Measurements from ENCODE around the gene ABCG1. TPM values are rescaled to one million over a fixed set of nuclear protein-coding genes. Genes with fewer than 3 reads are reported as not detected.

Gene ABCG1
- polyA plus RNA-seq, 1 donor from 2014 or later: 14.2 TPM

DNA sequence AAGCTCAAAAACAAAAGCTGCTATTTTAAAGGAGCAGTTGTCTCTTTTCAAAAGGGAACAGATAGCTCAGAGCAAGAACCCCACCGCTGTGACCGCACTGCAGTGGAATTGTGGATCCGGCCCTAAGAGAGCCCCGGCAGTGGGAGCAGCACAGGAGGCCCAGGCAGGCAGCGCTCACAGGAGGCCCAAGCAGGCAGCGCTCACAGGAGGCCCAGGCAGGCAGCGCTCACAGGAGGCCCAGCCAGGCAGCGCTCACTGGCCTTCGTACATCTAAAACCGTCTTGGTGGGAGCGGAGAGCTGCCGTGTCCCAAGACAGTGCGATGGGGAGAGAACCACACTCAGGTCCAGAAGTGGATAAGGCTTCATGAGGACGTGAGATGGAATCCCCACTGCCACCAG is 92.2 kb downstream of the ABCG1 start:
- no peak overlapping the region for H3K27ac ChIP-seq (ENCODE audit: low read length)
- H3K9me2 ChIP-seq (ENCODE audit: insufficient read depth, low read length): no peaks in the 10 kb centered on the region
- H3K36me3 ChIP-seq (ENCODE audit: insufficient read depth, low read length): no peaks in the 10 kb centered on the region
- H3K27me3 ChIP-seq (ENCODE audit: insufficient read depth, low read depth, low read length): no peaks in the 10 kb centered on the region
- no peak overlapping the region for H3K9ac ChIP-seq (ENCODE audit: low read length)
- no peaks in the 10 kb centered on the region for H3K79me2 ChIP-seq (replicated peaks; ENCODE audit: insufficient read depth, low read length)
- no peak overlapping the region for H3K4me3 ChIP-seq (ENCODE audit: low read length)
- H3F3A ChIP-seq (ENCODE audit: insufficient read depth, low read length, poor library complexity, severe bottlenecking): no peaks in the 10 kb centered on the region
- no peak overlapping the region for H3K4me2 ChIP-seq (ENCODE audit: low read length)
- H4K20me1 ChIP-seq (ENCODE audit: insufficient read depth): no peaks in the 10 kb centered on the region
- H2AFZ ChIP-seq (ENCODE audit: low read depth, low read length): no peak overlapping the region
- H3K9me3 ChIP-seq (ENCODE audit: low read length): no peaks in the 10 kb centered on the region
- TF ChIP-seq SMC3 (conservative IDR thresholded peaks at IDR 0.05; ENCODE audit: poor library complexity): no peak
- no peak for TF ChIP-seq TAF1 (IDR thresholded peaks at IDR 0.05; ENCODE audit: low read depth)
- TF ChIP-seq RAD21 (conservative IDR thresholded peaks at IDR 0.05): no peak
- TF ChIP-seq EP300 (conservative IDR thresholded peaks at IDR 0.05; ENCODE audit: poor library complexity, severe bottlenecking): no peak
- TF ChIP-seq MXI1 (conservative IDR thresholded peaks at IDR 0.05; ENCODE audit: poor library complexity, severe bottlenecking): no peak
- no peak for TF ChIP-seq CTCF (IDR thresholded peaks at IDR 0.05; ENCODE audit: poor library complexity, severe bottlenecking)
- TF ChIP-seq, protein P1, sequence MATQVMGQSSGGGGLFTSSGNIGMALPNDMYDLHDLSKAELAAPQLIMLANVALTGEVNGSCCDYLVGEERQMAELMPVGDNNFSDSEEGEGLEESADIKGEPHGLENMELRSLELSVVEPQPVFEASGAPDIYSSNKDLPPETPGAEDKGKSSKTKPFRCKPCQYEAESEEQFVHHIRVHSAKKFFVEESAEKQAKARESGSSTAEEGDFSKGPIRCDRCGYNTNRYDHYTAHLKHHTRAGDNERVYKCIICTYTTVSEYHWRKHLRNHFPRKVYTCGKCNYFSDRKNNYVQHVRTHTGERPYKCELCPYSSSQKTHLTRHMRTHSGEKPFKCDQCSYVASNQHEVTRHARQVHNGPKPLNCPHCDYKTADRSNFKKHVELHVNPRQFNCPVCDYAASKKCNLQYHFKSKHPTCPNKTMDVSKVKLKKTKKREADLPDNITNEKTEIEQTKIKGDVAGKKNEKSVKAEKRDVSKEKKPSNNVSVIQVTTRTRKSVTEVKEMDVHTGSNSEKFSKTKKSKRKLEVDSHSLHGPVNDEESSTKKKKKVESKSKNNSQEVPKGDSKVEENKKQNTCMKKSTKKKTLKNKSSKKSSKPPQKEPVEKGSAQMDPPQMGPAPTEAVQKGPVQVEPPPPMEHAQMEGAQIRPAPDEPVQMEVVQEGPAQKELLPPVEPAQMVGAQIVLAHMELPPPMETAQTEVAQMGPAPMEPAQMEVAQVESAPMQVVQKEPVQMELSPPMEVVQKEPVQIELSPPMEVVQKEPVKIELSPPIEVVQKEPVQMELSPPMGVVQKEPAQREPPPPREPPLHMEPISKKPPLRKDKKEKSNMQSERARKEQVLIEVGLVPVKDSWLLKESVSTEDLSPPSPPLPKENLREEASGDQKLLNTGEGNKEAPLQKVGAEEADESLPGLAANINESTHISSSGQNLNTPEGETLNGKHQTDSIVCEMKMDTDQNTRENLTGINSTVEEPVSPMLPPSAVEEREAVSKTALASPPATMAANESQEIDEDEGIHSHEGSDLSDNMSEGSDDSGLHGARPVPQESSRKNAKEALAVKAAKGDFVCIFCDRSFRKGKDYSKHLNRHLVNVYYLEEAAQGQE (IDR thresholded peaks at IDR 0.05; ENCODE audit: borderline replicate concordance): no peak
- no peak for TF ChIP-seq EZH2 (IDR thresholded peaks at IDR 0.05; ENCODE audit: borderline replicate concordance, insufficient read depth, low read length, poor library complexity, severe bottlenecking)
- TF ChIP-seq POLR2AphosphoS5 (IDR thresholded peaks at IDR 0.05): no peak

- no peaks in the 10 kb centered on the region for H3K79me2 ChIP-seq (replicated peaks; ENCODE audit: insufficient read depth, low read length)
- H3K36me3 ChIP-seq (ENCODE audit: insufficient read depth, low read length): no peaks in the 10 kb centered on the region
- TF ChIP-seq MXI1 (conservative IDR thresholded peaks at IDR 0.05; ENCODE audit: poor library complexity, severe bottlenecking) (no peak), POLR2AphosphoS5 (IDR thresholded peaks at IDR 0.05) (no peak), CTCF (IDR thresholded peaks at IDR 0.05; ENCODE audit: poor library complexity, severe bottlenecking) (no peak), EP300 (conservative IDR thresholded peaks at IDR 0.05; ENCODE audit: poor library complexity, severe bottlenecking) (no peak), RAD21 (conservative IDR thresholded peaks at IDR 0.05) (no peak), EZH2 (IDR thresholded peaks at IDR 0.05; ENCODE audit: borderline replicate concordance, insufficient read depth, low read length, poor library complexity, severe bottlenecking) (no peak), TAF1 (IDR thresholded peaks at IDR 0.05; ENCODE audit: low read depth) (no peak)
- H3K4me2 ChIP-seq (ENCODE audit: low read length): no peak overlapping the region
- H2AFZ ChIP-seq (ENCODE audit: low read depth, low read length): no peak overlapping the region
- no peak overlapping the region for H3K27ac ChIP-seq (ENCODE audit: low read length)
- H3K4me3 ChIP-seq (ENCODE audit: low read length): no peak overlapping the region
- no peaks in the 10 kb centered on the region for H3K9me2 ChIP-seq (ENCODE audit: insufficient read depth, low read length)
- no peaks in the 10 kb centered on the region for H4K20me1 ChIP-seq (ENCODE audit: insufficient read depth)
- no peaks in the 10 kb centered on the region for H3K9me3 ChIP-seq (ENCODE audit: low read length)
- no peaks in the 10 kb centered on the region for H3K27me3 ChIP-seq (ENCODE audit: insufficient read depth, low read depth, low read length)
- H3K9ac ChIP-seq (ENCODE audit: low read length): no peak overlapping the region
- H3F3A ChIP-seq (ENCODE audit: insufficient read depth, low read length, poor library complexity, severe bottlenecking): no peaks in the 10 kb centered on the region
Observed at GRCh38 chr21:42311816-42312625, 93.1 kb downstream of the ABCG1 start.
